H9 (cell line): ENCODE data around the gene THSD7B. TPM values are rescaled to one million over a fixed set of nuclear protein-coding genes. Genes with fewer than 3 reads are reported as not detected.

ENCODE experiments used
- DNase-seq: peaks from one replicate; pipeline ENCODE4 v3.0.0-alpha.2; 2017
- H2AFZ ChIP-seq: one replicate; pipeline ENCODE4 v1.6.1; 2013; ENCODE audit warnings: mild to moderate bottlenecking, low read length, control low read depth, moderate library complexity
- H2AK5ac ChIP-seq: 2 replicates; pipeline ENCODE4 v1.6.1; 2013; ENCODE audit warnings: low read length, control low read depth, mixed read lengths; ENCODE audit not compliant: insufficient read length
- H2BK120ac ChIP-seq: one replicate; pipeline ENCODE4 v1.6.1; 2013; ENCODE audit warnings: low read depth, mild to moderate bottlenecking, low read length, control low read depth, inconsistent platforms; ENCODE audit not compliant: poor library complexity, severe bottlenecking
- H2BK12ac ChIP-seq: 2 replicates; pipeline ENCODE4 v1.6.1; 2013; ENCODE audit warnings: low read length, control low read depth, mixed read lengths, low read depth; ENCODE audit not compliant: insufficient read length
- H2BK15ac ChIP-seq: 2 replicates; pipeline ENCODE4 v1.6.1; 2013; ENCODE audit warnings: low read depth, low read length, control low read depth
- H2BK20ac ChIP-seq: one replicate; pipeline ENCODE4 v1.6.1; 2013; ENCODE audit warnings: low read depth, mild to moderate bottlenecking, low read length, control low read depth, inconsistent platforms; ENCODE audit not compliant: poor library complexity, severe bottlenecking
- H2BK5ac ChIP-seq: 2 replicates; pipeline ENCODE4 v1.6.1; 2013; ENCODE audit warnings: low read length, control low read depth, mixed read lengths; ENCODE audit not compliant: insufficient read length
- H3K14ac ChIP-seq: 2 replicates; pipeline ENCODE4 v1.6.1; 2013; ENCODE audit warnings: low read length, control low read depth; ENCODE audit not compliant: insufficient read depth
- H3K18ac ChIP-seq: 2 replicates; pipeline ENCODE4 v1.6.1; 2013; ENCODE audit warnings: low read depth, mild to moderate bottlenecking, mixed read lengths, low read length, control low read depth; ENCODE audit not compliant: insufficient read length
- H3K23ac ChIP-seq: 2 replicates; pipeline ENCODE4 v1.6.1; 2013; ENCODE audit warnings: low read length, control low read depth, mixed read lengths, low read depth; ENCODE audit not compliant: insufficient read length
- H3K23me2 ChIP-seq: 2 replicates; pipeline ENCODE4 v1.6.1; 2013; ENCODE audit warnings: low read depth, mild to moderate bottlenecking, mixed read lengths, low read length, control low read depth; ENCODE audit not compliant: insufficient read length, poor library complexity, severe bottlenecking
- H3K27ac ChIP-seq: 2 replicates; pipeline ENCODE4 v1.5.1; 2013; ENCODE audit warnings: low read length, control low read depth, mixed read lengths, low read depth; ENCODE audit not compliant: insufficient read length
- H3K27me3 ChIP-seq: 2 replicates; pipeline ENCODE4 v1.6.1; 2013; ENCODE audit warnings: low read length, control low read depth, inconsistent platforms; ENCODE audit not compliant: insufficient read depth
- H3K4ac ChIP-seq: 2 replicates; pipeline ENCODE4 v1.6.1; 2013; ENCODE audit warnings: low read depth, mild to moderate bottlenecking, control low read depth, inconsistent platforms, low read length, moderate library complexity
- H3K4me1 ChIP-seq: 2 replicates; pipeline ENCODE4 v1.6.1; 2013; ENCODE audit warnings: low read length, control low read depth, inconsistent platforms; ENCODE audit not compliant: insufficient read depth
- H3K4me2 ChIP-seq: 2 replicates; pipeline ENCODE4 v1.6.1; 2013; ENCODE audit warnings: low read length, control low read depth, mixed read lengths; ENCODE audit not compliant: insufficient read length, insufficient read depth
- H3K56ac ChIP-seq: 2 replicates; pipeline ENCODE4 v1.6.1; 2013; ENCODE audit warnings: low read depth, mild to moderate bottlenecking, mixed read lengths, low read length, control low read depth; ENCODE audit not compliant: insufficient read length
- H3K79me1 ChIP-seq: 2 replicates; pipeline ENCODE4 v1.6.1; 2013; ENCODE audit warnings: low read depth, mild to moderate bottlenecking, moderate library complexity, low read length, control low read depth, inconsistent platforms; ENCODE audit not compliant: insufficient read depth, poor library complexity, severe bottlenecking
- H3K79me2 ChIP-seq: 2 replicates; pipeline ENCODE4 v1.6.1; 2013; ENCODE audit warnings: low read length, control low read depth, inconsistent platforms; ENCODE audit not compliant: insufficient read depth
- H3K9ac ChIP-seq: 2 replicates; pipeline ENCODE4 v1.6.1; 2013; ENCODE audit warnings: low read length, control low read depth, mixed read lengths; ENCODE audit not compliant: insufficient read length; ENCODE audit errors: extremely low read depth
- H3K9me3 ChIP-seq: one replicate; pipeline ENCODE4 v1.6.1; 2013; ENCODE audit warnings: low read depth, low read length, inconsistent platforms; ENCODE audit not compliant: control insufficient read depth
- H3T11ph ChIP-seq: one replicate; pipeline ENCODE4 v1.6.1; 2013; ENCODE audit warnings: mild to moderate bottlenecking, low read length, control low read depth, inconsistent platforms
- H4K20me1 ChIP-seq: one replicate; pipeline ENCODE4 v1.6.1; 2013; ENCODE audit not compliant: control insufficient read depth, insufficient read length, insufficient read depth
- H4K5ac ChIP-seq: 2 replicates; pipeline ENCODE4 v1.6.1; 2013; ENCODE audit warnings: low read depth, mild to moderate bottlenecking, mixed read lengths, low read length, control low read depth; ENCODE audit not compliant: insufficient read length
- H4K8ac ChIP-seq: replicated peaks from 2 replicates; pipeline ENCODE4 v1.6.1; 2013; ENCODE audit warnings: low read length, control low read depth, mixed read lengths, low read depth; ENCODE audit not compliant: insufficient read length
- H4K91ac ChIP-seq: 2 replicates; pipeline ENCODE4 v1.6.1; 2013; ENCODE audit warnings: low read depth, mild to moderate bottlenecking, moderate library complexity, mixed read lengths, low read length, control low read depth; ENCODE audit not compliant: insufficient read length
- H3K27ac Mint-ChIP-seq, 3 experiments: 2 replicates in 2 of 3; 3 replicates in 1 of 3; pipeline ENCODE4 v1.8.0; 2020 to 2021; ENCODE audit warnings: mixed read lengths in 3 of 3, mild to moderate bottlenecking in 1 of 3, moderate library complexity in 1 of 3
- H3K27me3 Mint-ChIP-seq: 2 replicates; pipeline ENCODE4 v1.8.0; 2021; ENCODE audit warnings: low read depth, mild to moderate bottlenecking, moderate library complexity, mixed read lengths
- H3K36me3 Mint-ChIP-seq, 3 experiments: 2 replicates in 2 of 3; 3 replicates in 1 of 3; pipeline ENCODE4 v1.8.0; 2020 to 2021; ENCODE audit warnings: low read depth in 3 of 3, mixed read lengths in 3 of 3; ENCODE audit not compliant: insufficient read depth in 1 of 3
- H3K4me1 Mint-ChIP-seq, 2 experiments: 2 replicates each; pipeline ENCODE4 v1.8.0; 2020; ENCODE audit warnings: mixed read lengths in 2 of 2
- H3K4me3 Mint-ChIP-seq, 2 experiments: 2 replicates in 1 of 2; 3 replicates in 1 of 2; pipeline ENCODE4 v1.8.0; 2020 to 2021; ENCODE audit warnings: mild to moderate bottlenecking in 2 of 2, mixed read lengths in 2 of 2, moderate library complexity in 1 of 2
- H3K9me3 Mint-ChIP-seq, 2 experiments: 2 replicates in 1 of 2; 3 replicates in 1 of 2; pipeline ENCODE4 v1.8.0; 2020; ENCODE audit warnings: mild to moderate bottlenecking in 2 of 2, mixed read lengths in 2 of 2, moderate library complexity in 1 of 2
- CTCF ChIP-seq: fragments of 200-600 bp; sonication (generic); conservative IDR thresholded peaks from 3 replicates; pipeline ENCODE4 v1.8.0; 2021; ENCODE audit warnings: antibody characterized with exemption, mild to moderate bottlenecking
- WGBS: extraction: QIAGEN DNeasy Blood & Tissue Kit; methylation state at CpG from one replicate; pipeline ENCODE4 v1.1.7; 2013; ENCODE audit warnings: missing lambda C conversion rate, low lambda C conversion rate, mixed read lengths; ENCODE audit not compliant: insufficient read length; ENCODE audit errors: extremely low coverage; 5-methylcytosine and 5-hydroxymethylcytosine counted together
- total RNA-seq: library from RNA; stranded (reverse); gene quantifications from 2 replicates; pipeline ENCODE4 v1.2.1, GENCODE V29; 2021

The THSD7B gene
- total RNA-seq, 1 experiment from 2014 or later: 0.85 TPM

- Histone ChIP-seq H4K8ac (no peak overlapping the region), H3K56ac (no peak overlapping the region), H3K14ac (no peak overlapping the region), H3K9ac (no peak overlapping the region), H3K23ac (no peak overlapping the region), H4K5ac (no peak overlapping the region), H2AK5ac (no peak overlapping the region), H4K91ac (no peak overlapping the region), H4K20me1 (no peaks in the 10 kb centered on the region), H2BK12ac (no peak overlapping the region), H3K4ac (no peak overlapping the region), H2BK20ac (no peak overlapping the region), H2BK120ac (no peak overlapping the region), H2BK15ac (no peak overlapping the region), H3K79me1 (no peaks in the 10 kb centered on the region), H3K23me2 (no peaks in the 10 kb centered on the region), H2AFZ (no peak overlapping the region), H3K27ac (no peak overlapping the region), H3K4me2 (no peak overlapping the region), H3T11ph (no peak overlapping the region), H3K4me1 (no peaks in the 10 kb centered on the region), H3K9me3 (no peaks in the 10 kb centered on the region), H3K79me2 (no peaks in the 10 kb centered on the region), H2BK5ac (no peak overlapping the region), H3K27me3 (no peaks in the 10 kb centered on the region), H3K18ac (no peak overlapping the region)
- no peaks in the 10 kb centered on the region for H3K9me3 Mint-ChIP-seq
- H3K36me3 Mint-ChIP-seq: no peaks in the 10 kb centered on the region
- H3K27me3 Mint-ChIP-seq: no peaks in the 10 kb centered on the region; the same call in 1 of the 2 replicates
- WGBS: no CpG with 5 or more reads among the region's 4 CpGs
- TF ChIP-seq CTCF: no peak
- no peaks in the 10 kb centered on the region for H3K4me1 Mint-ChIP-seq
- DNase-seq: no peak
- H3K4me3 Mint-ChIP-seq: no peak overlapping the region
- H3K27ac Mint-ChIP-seq: no peak overlapping the region
Observed at GRCh38 chr2:137237055-137237454, 471.7 kb downstream of the THSD7B start.
